GM19324 (cell line): ENCODE results near the gene MYO16.
"Not testable (repeated sequence)": the region's sequence is repeated elsewhere in the genome, so short reads cannot be mapped to it uniquely, and the experiment has no call there.

ENCODE experiments used
- ATAC-seq: cut with Tn5 transposase; IDR thresholded peaks from one replicate; pipeline ENCODE4 v1.9.1; 2021; ENCODE audit warnings: mild to moderate bottlenecking, moderate library complexity; ENCODE audit not compliant: unreplicated experiment, low FRiP score

Gene MYO16

DNA sequence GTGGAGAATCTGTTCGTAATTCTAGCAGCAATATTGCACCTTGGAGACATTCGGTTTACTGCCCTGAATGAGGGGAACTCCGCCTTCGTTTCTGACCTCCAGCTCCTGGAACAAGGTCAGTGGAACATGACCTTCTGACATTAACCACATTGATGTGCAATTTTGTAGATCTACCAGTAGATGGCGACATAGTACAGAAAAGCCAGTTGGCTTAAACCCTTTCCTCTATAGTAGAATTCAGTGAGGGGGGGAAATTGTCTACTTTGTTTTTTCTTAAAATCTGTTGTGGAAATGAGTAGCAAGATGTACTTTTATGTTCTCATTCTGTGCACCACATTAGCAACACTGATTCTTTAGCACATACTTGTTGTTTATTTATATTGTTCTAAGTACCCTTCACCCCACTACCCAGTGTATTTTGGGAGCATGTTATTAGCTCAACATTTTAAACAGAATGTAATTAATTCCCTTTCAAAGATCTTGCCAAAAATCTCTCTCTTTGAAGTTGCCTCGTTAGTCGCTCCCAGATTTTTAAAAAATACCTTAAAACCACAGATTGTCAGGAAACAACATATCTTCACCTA, 332.2 kb downstream of the MYO16 start:
- ATAC-seq, result peak; percentile 92

DNA sequence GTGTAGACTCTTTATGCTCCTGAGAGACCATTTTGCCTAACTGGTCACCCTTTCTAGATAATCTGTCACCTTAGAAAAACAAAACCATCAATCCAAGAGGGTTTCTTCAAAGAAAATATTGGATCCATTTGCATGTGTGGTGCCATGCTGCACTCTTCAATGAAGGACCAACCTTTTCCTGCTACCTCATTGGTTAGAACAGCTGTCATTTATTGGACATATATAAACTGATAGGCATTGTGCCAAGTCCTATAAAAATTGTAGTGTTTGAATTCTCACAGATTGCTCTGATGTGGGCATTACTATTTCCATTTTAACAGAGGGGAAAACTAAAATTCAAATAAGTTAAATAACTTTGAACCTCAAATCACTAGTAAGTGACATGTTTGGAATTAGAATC, 333.2 kb downstream of the MYO16 start:
- no peak for ATAC-seq

DNA sequence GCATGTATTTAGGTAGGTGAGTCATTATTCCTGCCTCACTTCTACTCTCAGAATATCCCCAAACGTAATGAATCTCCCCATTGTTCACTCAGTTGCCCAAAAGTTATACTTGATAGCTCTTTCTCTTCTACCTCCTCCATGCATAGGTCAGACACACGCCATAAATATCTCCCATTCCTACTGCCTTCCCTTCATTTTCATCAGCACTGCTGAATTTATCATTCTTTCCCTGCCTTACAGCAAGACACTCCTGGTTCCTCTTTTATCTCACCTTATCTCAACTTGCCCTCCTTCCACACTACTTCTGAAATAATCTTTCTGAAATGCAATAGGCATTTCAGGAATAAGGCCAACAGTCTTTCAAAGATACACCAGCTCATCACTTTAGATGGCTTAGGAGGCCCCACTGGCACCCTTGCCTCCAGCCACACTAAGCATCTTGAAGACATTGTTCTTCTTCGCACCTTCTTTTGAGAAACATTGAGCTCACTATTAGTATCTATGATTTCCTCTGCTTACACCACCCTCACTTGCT, 333.9 kb downstream of the MYO16 start:
- no peak for ATAC-seq

GRCh38 chr13:108963846-108964600, 334.6 kb downstream of the MYO16 start:
- no peak for ATAC-seq

DNA sequence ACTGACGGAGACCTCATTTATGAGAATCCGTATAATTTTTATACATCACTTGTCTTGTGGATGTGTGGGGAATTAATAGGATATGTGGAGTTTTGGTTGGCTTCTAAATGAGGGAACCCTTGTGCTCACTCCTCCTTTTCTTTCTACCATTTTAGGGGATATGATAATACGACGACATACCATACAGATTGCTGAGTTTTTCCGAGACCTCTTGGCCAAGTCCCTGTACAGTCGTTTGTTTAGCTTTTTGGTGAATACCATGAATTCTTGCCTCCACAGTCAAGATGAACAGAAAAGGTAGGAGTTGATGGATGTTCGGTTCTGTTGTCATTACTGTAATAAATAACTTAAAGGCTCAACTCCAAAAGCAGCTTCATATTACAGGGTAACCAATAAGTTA, 335.2 kb downstream of the MYO16 start:
- ATAC-seq, result no peak

GRCh38 chr13:108967371-108967770, 338.0 kb downstream of the MYO16 start:
- ATAC-seq, result no peak

- no peak for ATAC-seq
Observed at GRCh38 chr13:108968566-108968965, 339.2 kb downstream of the MYO16 start.

- ATAC-seq, result no peak
Observed at GRCh38 chr13:108974686-108975085, 345.3 kb downstream of the MYO16 start.

DNA sequence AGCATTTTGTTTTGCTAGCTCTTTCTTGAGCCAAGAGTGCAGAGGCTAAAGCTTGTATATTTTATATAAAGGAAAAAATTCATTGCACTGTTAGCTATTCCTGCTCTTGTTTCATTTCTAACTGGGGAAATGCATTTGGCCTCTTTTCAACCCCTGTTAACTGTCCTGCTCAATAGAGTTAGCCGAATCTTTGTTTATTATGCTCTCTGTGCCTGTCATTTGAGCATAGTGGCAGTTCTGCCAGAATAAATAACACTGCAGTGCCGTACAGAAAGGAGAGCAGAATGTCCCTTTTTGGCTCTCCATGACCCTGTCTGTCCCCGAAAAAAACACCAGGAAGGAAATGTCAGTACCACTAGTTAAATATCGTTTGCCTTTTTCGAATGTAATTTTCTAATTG, 350.8 kb downstream of the MYO16 start:
- no peak for ATAC-seq

- ATAC-seq, result no peak
Observed at GRCh38 chr13:108981407-108981806, 352.0 kb downstream of the MYO16 start.

DNA sequence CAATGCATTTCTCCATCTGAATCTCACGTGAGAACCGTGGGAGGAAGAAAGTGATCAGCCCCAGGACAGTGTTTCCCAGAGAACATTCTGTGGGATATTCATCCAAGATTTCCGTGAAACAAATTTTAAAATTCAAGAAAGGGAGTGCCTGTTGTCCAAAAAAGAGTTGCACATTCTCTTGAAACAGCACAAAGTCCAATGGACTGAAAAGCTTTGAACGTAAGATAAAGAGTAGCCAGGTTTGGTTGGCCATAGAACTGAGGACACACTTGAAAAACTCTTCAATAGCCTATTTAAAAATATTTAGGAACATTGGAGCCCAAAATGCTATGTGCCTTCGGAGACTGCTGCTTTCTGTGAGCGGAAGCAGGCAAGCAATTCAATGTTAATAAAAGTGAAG, 353.9 kb downstream of the MYO16 start:
- ATAC-seq, result no peak

DNA sequence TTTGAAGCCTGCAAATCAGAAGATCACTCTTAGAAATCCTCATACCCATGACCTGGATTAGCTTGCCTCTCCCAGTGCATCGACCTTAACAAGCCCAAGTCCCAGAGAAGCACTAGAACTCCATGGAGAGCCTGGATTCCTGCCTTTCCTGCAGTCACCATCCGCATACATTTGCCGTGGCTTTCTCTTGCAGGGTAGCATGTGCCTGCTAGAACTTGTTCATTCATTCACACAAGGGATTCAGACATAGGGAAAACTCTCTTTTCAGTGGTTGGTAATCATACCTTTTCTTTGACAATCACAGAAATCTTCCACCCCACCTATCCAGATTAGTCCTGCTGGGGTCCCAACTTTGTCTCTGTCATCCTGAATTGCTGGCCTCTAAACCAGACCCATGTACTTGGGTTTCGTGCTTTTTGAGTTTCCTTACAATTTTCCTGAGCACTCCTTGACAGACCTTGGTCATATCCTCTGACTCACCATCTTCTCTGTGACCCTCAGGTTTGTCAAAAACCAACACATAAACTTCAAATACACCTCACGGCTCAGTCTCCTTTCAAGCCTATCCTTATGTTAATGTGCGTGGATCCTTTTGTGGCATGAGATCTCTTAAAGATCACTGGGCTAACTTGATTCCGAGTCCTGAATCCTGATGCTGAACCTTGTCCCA, 355.0 kb downstream of the MYO16 start:
- ATAC-seq, result no peak

- no peak for ATAC-seq
Observed at GRCh38 chr13:108985166-108985565, 355.8 kb downstream of the MYO16 start.

DNA sequence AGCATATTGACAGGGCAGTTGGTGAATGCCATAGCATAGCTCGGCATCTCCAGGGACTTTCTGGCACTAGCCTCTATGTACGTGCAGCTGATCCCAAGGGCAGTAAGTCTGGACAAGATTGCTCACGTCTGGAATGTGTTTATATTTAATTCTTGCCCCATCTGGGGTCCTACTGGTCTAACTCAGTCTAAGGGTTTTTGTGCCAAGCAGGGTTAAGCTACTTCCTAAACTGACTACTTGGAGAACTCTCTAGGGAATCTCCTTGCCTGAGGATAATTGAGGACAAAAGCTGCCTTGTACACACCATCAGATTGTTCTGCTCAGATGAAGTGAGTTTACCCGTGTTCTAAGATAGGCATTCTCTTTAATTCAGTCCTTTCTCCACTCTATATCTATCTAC, 358.1 kb downstream of the MYO16 start:
- ATAC-seq, result no peak

- ATAC-seq, result no peak
Observed at GRCh38 chr13:108987944-108988343, 358.5 kb downstream of the MYO16 start.

GRCh38 chr13:108991416-108991815, 362.0 kb downstream of the MYO16 start:
- ATAC-seq, result not testable (repeated sequence)

DNA sequence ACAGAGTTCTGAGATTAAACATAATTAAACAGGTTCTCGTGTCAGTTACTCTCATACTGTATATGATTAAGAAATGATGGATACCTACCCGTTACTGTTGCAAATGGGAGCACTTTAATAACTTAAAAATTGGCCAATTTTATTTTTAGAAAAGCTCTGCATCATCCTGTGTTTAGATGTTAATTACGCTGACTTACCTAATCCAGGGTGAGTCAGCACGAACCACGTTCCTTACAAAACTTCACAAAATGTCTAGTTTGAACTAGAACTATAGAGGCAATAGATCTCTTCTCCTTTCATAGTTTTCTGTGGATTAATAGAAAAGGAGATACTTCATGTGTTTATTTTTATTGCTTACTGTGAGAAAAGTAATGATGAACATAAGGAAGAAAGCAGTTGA, 363.9 kb downstream of the MYO16 start:
- no peak for ATAC-seq

- ATAC-seq, result no peak
Observed at GRCh38 chr13:108996430-108996829, 367.0 kb downstream of the MYO16 start.

GRCh38 chr13:109000207-109000606, 370.8 kb downstream of the MYO16 start:
- no peak for ATAC-seq

GRCh38 chr13:109002934-109003333, 373.5 kb downstream of the MYO16 start:
- no peak for ATAC-seq

GRCh38 chr13:109007946-109008345, 378.5 kb downstream of the MYO16 start:
- no peak for ATAC-seq

GRCh38 chr13:109009756-109010155, 380.3 kb downstream of the MYO16 start:
- ATAC-seq, result no peak
